Astrocyte of the spinal cord (primary cell): ENCODE results near the gene CD244.

Source experiments
- DNase-seq: peaks from one replicate; pipeline ENCODE4 v3.0.0; 2011; ENCODE audit warnings: low read depth, low spot score
- H3K4me3 ChIP-seq: 2 replicates; pipeline ENCODE4 v1.5.1; 2011; ENCODE audit warnings: low read depth, mild to moderate bottlenecking, low read length, moderate library complexity
- CTCF ChIP-seq: IDR thresholded peaks from 2 replicates; pipeline ENCODE4 v1.5.1; 2012; ENCODE audit warnings: low read depth, mild to moderate bottlenecking, low read length, inconsistent platforms
- in situ Hi-C: cut with HindIII; loops from 2 replicates; pipeline ENCODE4 v1.10.0; 2017; ENCODE audit warnings: low sequenced_read_pairs

Gene CD244

GRCh38 chr1:160866001-160866694, 3.5 kb upstream of the CD244 start:
- in situ Hi-C loops, result no loop called here
- no peak overlapping the region for H3K4me3 ChIP-seq
- no peak for TF ChIP-seq CTCF
- no peak for DNase-seq

GRCh38 chr1:160865337-160865736, 2.6 kb upstream of the CD244 start:
- in situ Hi-C loops, result no loop called here
- no peak for DNase-seq
- no peak overlapping the region for H3K4me3 ChIP-seq
- TF ChIP-seq CTCF, result no peak

GRCh38 chr1:160864173-160864572, 1.5 kb upstream of the CD244 start:
- no peak overlapping the region for H3K4me3 ChIP-seq
- no peak for TF ChIP-seq CTCF
- no peak for DNase-seq
- in situ Hi-C loops, result no loop called here

- in situ Hi-C loops, result no loop called here
- DNase-seq, result no peak
- TF ChIP-seq CTCF, result no peak
- H3K4me3 ChIP-seq, result no peak overlapping the region
Measured at GRCh38 chr1:160863774-160864131, 1.1 kb upstream of the CD244 start.

- H3K4me3 ChIP-seq, result no peak overlapping the region
- no peak for TF ChIP-seq CTCF
- DNase-seq, result no peak
- in situ Hi-C loops, result no loop called here
Measured at GRCh38 chr1:160863061-160863773, 530 bp upstream of the CD244 start.

GRCh38 chr1:160860840-160861505, 1.7 kb downstream of the CD244 start:
- in situ Hi-C loops, result no loop called here
- no peak for TF ChIP-seq CTCF
- DNase-seq, result no peak
- no peak overlapping the region for H3K4me3 ChIP-seq
